Neural progenitor cell (in vitro differentiated cells): ENCODE data around the gene GABARAPL2.
"Not testable (repeated sequence)": the region's sequence is repeated elsewhere in the genome, so short reads cannot be mapped to it uniquely, and the experiment has no call there.

Source experiments
- CTCF ChIP-seq: fragments of 200-600 bp; sonication (generic); IDR thresholded peaks from 2 replicates; pipeline ENCODE4 v1.5.1; 2017; ENCODE audit warnings: antibody characterized with exemption, mild to moderate bottlenecking
- EZH2 ChIP-seq: fragments of 200-600 bp; sonication (generic); IDR thresholded peaks from 2 replicates; pipeline ENCODE4 v1.6.1; 2017; ENCODE audit warnings: antibody characterized with exemption, mild to moderate bottlenecking, moderate library complexity
- EZH2phosphoT487 ChIP-seq: fragments of 200-600 bp; sonication (generic); IDR thresholded peaks from 2 replicates; pipeline ENCODE4 v1.6.1; 2017; ENCODE audit warnings: antibody characterized with exemption

- not testable (repeated sequence) for TF ChIP-seq CTCF, EZH2, EZH2phosphoT487
These were observed 25.7 kb downstream of the GABARAPL2 start for GRCh38 chr16:75591927-75592326.
